Measurements from ENCODE around the gene ABI2. TPM values are rescaled to one million over a fixed set of nuclear protein-coding genes. Genes with fewer than 3 reads are reported as not detected.
A peak's percentile ranks its signal among the peaks of the same experiment; 100 is the strongest.

ABI2 gene
- total RNA-seq = 10 to 100 TPM; 10.5 to 64.5 (median 17.1) TPM
- long read RNA-seq, donor 1, full-length matches to known transcripts = 11 of 37 reads
- long read RNA-seq, donor 1, partial matches to known transcripts = 4 of 37 reads
- long read RNA-seq, donor 1, other reads (novel, unspliced or antisense) = 22 of 37 reads
- long read RNA-seq, donor 2, partial matches to known transcripts = 1 of 10 reads
- long read RNA-seq, donor 2, other reads (novel, unspliced or antisense) = 9 of 10 reads

GRCh38 chr2:203327901-203328759 lies at the start of gene ABI2:
Gene ABI2 (plus strand): TSS chr2:203328394. CDS start chr2:203328515, 121 bp downstream.
- intact Hi-C loops (cut with DNase I, micrococcal nuclease) = no loop called here
- no peak for TF ChIP-seq CTCF (IDR thresholded peaks at IDR 0.05)
- DNase-seq (peak; percentile 79 to 87 (median 84)), ATAC-seq (peak; percentile 95)
- H3K9me3 ChIP-seq = no peaks in the 10 kb centered on the region
- peak within 1 kb of the TSS; percentile 85 for H3K4me3 ChIP-seq
- peaks cover 14% of the 10 kb centered on the region for H3K4me1 ChIP-seq (ENCODE audit: low read depth)
- no peaks in the 10 kb centered on the region for H3K36me3 ChIP-seq (ENCODE audit: low read depth)

GRCh38 chr2:203279288-203279687 lies 48.9 kb upstream of the ABI2 start:
- Histone ChIP-seq H3K9me3 (no peaks in the 10 kb centered on the region), H3K4me3 (no peak overlapping the region), H3K36me3 (ENCODE audit: low read depth) (peaks cover 5% of the 10 kb centered on the region), H3K4me1 (ENCODE audit: low read depth) (no peaks in the 10 kb centered on the region)
- DNase-seq = no peak
- no peak for TF ChIP-seq CTCF (IDR thresholded peaks at IDR 0.05)
- no peak for ATAC-seq
- intact Hi-C loops (cut with DNase I, micrococcal nuclease) = no loop called here

GRCh38 chr2:203280428-203281064 lies 47.6 kb upstream of the ABI2 start:
- DNase-seq = no peak
- Histone ChIP-seq H3K4me1 (ENCODE audit: low read depth) (no peaks in the 10 kb centered on the region), H3K4me3 (no peak overlapping the region), H3K9me3 (no peaks in the 10 kb centered on the region), H3K36me3 (ENCODE audit: low read depth) (peaks cover 5% of the 10 kb centered on the region)
- ATAC-seq = no peak
- intact Hi-C loops (cut with DNase I, micrococcal nuclease) = no loop called here
- TF ChIP-seq CTCF (IDR thresholded peaks at IDR 0.05) = no peak

- TF ChIP-seq CTCF (IDR thresholded peaks at IDR 0.05) = no peak
- intact Hi-C loops (cut with DNase I, micrococcal nuclease) = no loop called here
- Histone ChIP-seq H3K4me3 (no peak overlapping the region), H3K9me3 (no peaks in the 10 kb centered on the region), H3K4me1 (ENCODE audit: low read depth) (no peaks in the 10 kb centered on the region), H3K36me3 (ENCODE audit: low read depth) (peaks cover 5% of the 10 kb centered on the region)
- ATAC-seq (no peak), DNase-seq (no peak)
Measured at GRCh38 chr2:203282101-203282500, 46.1 kb upstream of the ABI2 start.

GRCh38 chr2:203286532-203286931 lies 41.7 kb upstream of the ABI2 start:
- H3K36me3 ChIP-seq (ENCODE audit: low read depth) = no peaks in the 10 kb centered on the region
- ATAC-seq = no peak

More at GRCh38 chr2:203286532-203286931, 41.7 kb upstream of the ABI2 start:
- intact Hi-C loops (cut with DNase I, micrococcal nuclease) = no loop called here
- TF ChIP-seq CTCF (IDR thresholded peaks at IDR 0.05) = no peak
- Histone ChIP-seq H3K9me3 (no peaks in the 10 kb centered on the region), H3K4me3 (no peak overlapping the region), H3K4me1 (ENCODE audit: low read depth) (no peaks in the 10 kb centered on the region)
- no peak for DNase-seq
